ENCODE measurements around the gene DPP8. TPM values are rescaled to one million over a fixed set of nuclear protein-coding genes. Genes with fewer than 3 reads are reported as not detected.

The DPP8 gene
- total RNA-seq, 1 donor from 2014 or later, result 39.4 TPM

GRCh38 chr15:65394280-65394789, 123.2 kb downstream of the DPP8 start:
- DNase-seq (ENCODE audit: low spot score) (no peak), ATAC-seq (no peak)
- intact Hi-C loops (cut with DNase I), result no loop called here

GRCh38 chr15:65393557-65393956, 123.9 kb downstream of the DPP8 start:
- no peak for ATAC-seq
- intact Hi-C loops (cut with DNase I), result no loop called here
- no peak for DNase-seq (ENCODE audit: low spot score)

GRCh38 chr15:65393091-65393490, 124.4 kb downstream of the DPP8 start:
- DNase-seq (ENCODE audit: low spot score) (no peak), ATAC-seq (no peak)

More at GRCh38 chr15:65393091-65393490, 124.4 kb downstream of the DPP8 start:
- intact Hi-C loops (cut with DNase I), result no loop called here

Other genes with a start within 250 kb of the DPP8 start
- 13.6 TPM for gene PARP16, start 230.8 kb downstream of the DPP8 start, total RNA-seq
- not detected for gene RNU5A-1, start 221.6 kb downstream of the DPP8 start, total RNA-seq
- gene RNU5B-1, start 213.0 kb downstream of the DPP8 start, total RNA-seq, result 44.7 TPM
- not detected for gene IGDCC3, start 139.7 kb downstream of the DPP8 start, total RNA-seq
- gene IGDCC4, start 94.7 kb downstream of the DPP8 start, total RNA-seq, result 3.2 TPM
- 45.4 TPM for gene HACD3, start 12.8 kb upstream of the DPP8 start, total RNA-seq
- gene INTS14, start 93.4 kb upstream of the DPP8 start, total RNA-seq, result 24.4 TPM
- 12.4 TPM for gene SLC24A1, start 104.2 kb upstream of the DPP8 start, total RNA-seq